ENCODE data around the gene PAPSS2. TPM values are rescaled to one million over a fixed set of nuclear protein-coding genes. Genes with fewer than 3 reads are reported as not detected.
A peak's percentile ranks its signal among the peaks of the same experiment; 100 is the strongest.
"Not testable (repeated sequence)": the region's sequence is repeated elsewhere in the genome, so short reads cannot be mapped to it uniquely, and the experiment has no call there.

The PAPSS2 gene
- total and polyA plus RNA-seq, 9 donors, result 5.8 to 14.5 (median 10.4) TPM

DNA sequence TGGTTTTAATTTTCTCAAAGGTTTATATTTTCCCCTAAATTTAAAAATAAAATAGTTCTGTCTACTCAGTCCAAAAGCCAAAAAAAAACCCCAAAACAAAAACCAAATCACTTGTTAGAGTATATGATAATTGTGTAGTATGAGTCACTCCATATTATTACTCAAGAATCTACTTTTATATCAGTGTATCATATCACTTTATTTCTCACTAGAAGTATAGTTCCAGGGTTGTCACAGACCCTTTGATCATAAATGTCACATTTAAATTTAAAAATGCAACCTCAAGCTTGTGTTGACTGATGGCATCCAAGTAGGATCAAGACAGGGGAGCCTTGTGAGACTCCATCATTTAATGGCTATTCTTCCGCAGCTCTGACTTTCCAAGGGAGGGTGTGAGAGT is 61.0 kb downstream of the PAPSS2 start:
- Histone ChIP-seq H3K4me1 (ENCODE audit: control insufficient read depth, insufficient read depth, low read length) (peaks cover 2% of the 10 kb centered on the region), H3K9me3 (replicated peaks; ENCODE audit: control insufficient read depth, low read depth, low read length) (no peaks in the 10 kb centered on the region), H3K27me3 (ENCODE audit: control insufficient read depth, insufficient read depth, low read length) (no peaks in the 10 kb centered on the region), H3K27ac (ENCODE audit: low read length) (no peak overlapping the region), H3K36me3 (ENCODE audit: control insufficient read depth, insufficient read depth, low read length) (peaks cover 3% of the 10 kb centered on the region), H3K4me3 (ENCODE audit: low read length) (no peak overlapping the region)
- no CpG with 5 or more reads among the region's 1 CpG for WGBS (ENCODE audit: insufficient coverage)
- DNase-seq, result no peak

DNA sequence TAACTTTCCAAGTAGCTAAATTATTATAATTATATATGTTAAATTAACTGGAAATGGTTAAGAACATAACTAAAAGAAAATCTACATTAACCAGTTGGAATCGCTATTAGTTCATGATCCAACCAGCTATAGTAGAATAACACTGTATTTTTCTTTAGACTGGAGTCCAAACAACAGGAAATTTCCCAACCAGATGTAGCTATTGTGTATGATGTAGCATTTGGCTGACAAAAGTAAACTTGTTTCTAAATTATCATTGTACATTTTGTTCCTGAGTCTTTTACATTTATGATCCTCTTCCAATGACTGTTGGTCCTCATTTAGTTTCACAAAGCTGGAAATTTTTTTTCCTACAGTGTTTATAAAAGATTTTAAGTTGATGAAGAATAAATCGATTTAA is 62.1 kb downstream of the PAPSS2 start:
- Histone ChIP-seq H3K27me3 (ENCODE audit: control insufficient read depth, insufficient read depth, low read length) (no peaks in the 10 kb centered on the region), H3K36me3 (ENCODE audit: control insufficient read depth, insufficient read depth, low read length) (peaks cover 3% of the 10 kb centered on the region), H3K4me3 (ENCODE audit: low read length) (no peak overlapping the region), H3K4me1 (ENCODE audit: control insufficient read depth, insufficient read depth, low read length) (no peaks in the 10 kb centered on the region), H3K9me3 (replicated peaks; ENCODE audit: control insufficient read depth, low read depth, low read length) (no peaks in the 10 kb centered on the region), H3K27ac (ENCODE audit: low read length) (no peak overlapping the region)
- DNase-seq, result no peak
- WGBS (ENCODE audit: insufficient coverage), result no CpG with 5 or more reads among the region's 2 CpGs

DNA sequence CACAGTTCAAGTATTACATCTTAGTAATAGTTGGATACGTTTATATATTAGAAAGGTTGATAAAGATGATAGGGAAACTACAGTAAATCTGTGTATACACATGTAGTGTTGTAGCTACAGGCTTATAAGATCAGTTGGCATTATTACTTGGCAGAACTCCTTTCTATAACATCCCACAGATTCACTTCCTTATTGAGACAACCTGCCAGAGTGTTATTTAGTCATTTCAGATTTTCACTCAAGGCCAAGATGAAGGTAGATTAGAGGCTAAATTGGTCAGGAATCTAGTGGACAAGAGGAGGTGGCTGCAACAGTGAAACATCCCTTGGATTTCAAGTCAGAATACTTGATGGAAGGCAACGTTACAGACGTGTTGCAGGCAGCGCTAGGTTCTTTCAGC is 63.0 kb downstream of the PAPSS2 start:
- H3K9me3 ChIP-seq (replicated peaks; ENCODE audit: control insufficient read depth, low read depth, low read length), result no peaks in the 10 kb centered on the region
- 60% methylated on average over 3 of the region's 4 CpGs for WGBS (ENCODE audit: insufficient coverage)
- no peaks in the 10 kb centered on the region for H3K4me1 ChIP-seq (ENCODE audit: control insufficient read depth, insufficient read depth, low read length)
- H3K4me3 ChIP-seq (ENCODE audit: low read length), result no peak overlapping the region
- no peaks in the 10 kb centered on the region for H3K27me3 ChIP-seq (ENCODE audit: control insufficient read depth, insufficient read depth, low read length)
- H3K27ac ChIP-seq (ENCODE audit: low read length), result no peak overlapping the region
- no peak for DNase-seq
- no peaks in the 10 kb centered on the region for H3K36me3 ChIP-seq (ENCODE audit: control insufficient read depth, insufficient read depth, low read length)

DNA sequence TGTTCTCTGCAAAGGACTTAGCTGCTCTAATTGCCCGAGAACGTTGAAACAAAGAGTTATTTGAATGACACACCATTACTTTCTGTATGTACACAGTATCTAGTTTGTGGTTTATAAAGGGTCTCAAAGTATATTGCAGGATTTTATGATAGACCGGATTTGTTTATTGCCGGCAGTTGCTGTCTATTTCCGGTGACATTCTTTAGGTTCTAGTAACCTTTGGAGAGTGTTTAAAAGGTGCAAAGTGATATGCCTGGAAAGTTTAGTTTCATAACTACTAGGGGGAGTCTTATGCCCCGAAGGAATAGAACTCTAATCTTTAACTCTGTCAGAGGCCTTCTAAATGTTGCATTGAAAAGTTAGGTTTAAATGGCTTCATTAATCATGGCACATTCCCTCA is 63.8 kb downstream of the PAPSS2 start:
- no CpG with 5 or more reads among the region's 6 CpGs for WGBS (ENCODE audit: insufficient coverage)
- Histone ChIP-seq H3K27me3 (ENCODE audit: control insufficient read depth, insufficient read depth, low read length) (no peaks in the 10 kb centered on the region), H3K36me3 (ENCODE audit: control insufficient read depth, insufficient read depth, low read length) (no peaks in the 10 kb centered on the region), H3K4me3 (ENCODE audit: low read length) (no peak overlapping the region), H3K4me1 (ENCODE audit: control insufficient read depth, insufficient read depth, low read length) (no peaks in the 10 kb centered on the region), H3K9me3 (replicated peaks; ENCODE audit: control insufficient read depth, low read depth, low read length) (no peaks in the 10 kb centered on the region), H3K27ac (ENCODE audit: low read length) (no peak overlapping the region)
- no peak for DNase-seq

DNA sequence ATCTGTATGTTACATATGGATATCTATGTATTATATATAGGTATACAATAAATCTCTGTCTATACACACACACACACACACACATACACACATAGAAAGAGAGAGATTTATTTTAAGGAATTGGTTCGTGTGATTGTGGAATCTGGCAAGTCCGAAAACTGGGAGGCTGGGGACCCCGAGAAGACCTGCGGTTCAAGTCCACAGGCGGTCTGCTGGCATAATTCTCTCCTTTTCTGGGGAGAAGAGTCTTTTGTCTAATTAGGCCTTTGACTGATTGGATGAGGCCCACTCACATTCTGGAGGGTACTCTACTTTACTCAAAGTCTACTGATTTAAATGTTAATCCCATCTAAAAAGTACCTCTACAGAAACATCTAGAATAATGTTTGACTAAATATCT is 65.1 kb downstream of the PAPSS2 start:
- Histone ChIP-seq H3K9me3 (replicated peaks; ENCODE audit: control insufficient read depth, low read depth, low read length) (no peaks in the 10 kb centered on the region), H3K27me3 (ENCODE audit: control insufficient read depth, insufficient read depth, low read length) (no peaks in the 10 kb centered on the region), H3K4me1 (ENCODE audit: control insufficient read depth, insufficient read depth, low read length) (no peaks in the 10 kb centered on the region), H3K4me3 (ENCODE audit: low read length) (no peak overlapping the region), H3K27ac (ENCODE audit: low read length) (no peak overlapping the region), H3K36me3 (ENCODE audit: control insufficient read depth, insufficient read depth, low read length) (no peaks in the 10 kb centered on the region)
- DNase-seq, result no peak
- no CpG with 5 or more reads among the region's 5 CpGs for WGBS (ENCODE audit: insufficient coverage)

DNA sequence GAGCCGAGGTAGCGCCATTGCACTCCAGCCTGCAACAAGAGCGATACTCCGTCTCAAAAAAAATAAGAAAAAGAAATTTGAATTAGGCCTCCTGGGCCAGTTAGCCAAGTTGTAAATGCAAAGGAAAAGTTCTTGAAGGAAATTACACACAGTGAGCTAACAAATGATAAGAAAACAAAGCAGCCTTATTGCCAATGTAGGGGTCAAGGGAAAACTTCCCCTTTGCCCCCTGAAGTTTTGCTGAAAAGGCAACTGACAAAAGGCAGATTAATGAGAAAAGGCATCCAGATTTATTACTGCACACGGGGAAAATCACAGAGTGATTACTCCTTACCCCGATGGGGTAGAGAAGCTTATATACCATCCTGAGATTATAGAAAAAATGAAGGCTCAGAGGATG is 70.3 kb downstream of the PAPSS2 start:
- Histone ChIP-seq H3K4me3 (ENCODE audit: low read length) (no peak overlapping the region), H3K36me3 (ENCODE audit: control insufficient read depth, insufficient read depth, low read length) (no peaks in the 10 kb centered on the region), H3K27me3 (ENCODE audit: control insufficient read depth, insufficient read depth, low read length) (no peaks in the 10 kb centered on the region), H3K27ac (ENCODE audit: low read length) (no peak overlapping the region), H3K4me1 (ENCODE audit: control insufficient read depth, insufficient read depth, low read length) (peaks cover 4% of the 10 kb centered on the region), H3K9me3 (replicated peaks; ENCODE audit: control insufficient read depth, low read depth, low read length) (no peaks in the 10 kb centered on the region)
- WGBS (ENCODE audit: insufficient coverage), result 85% methylated on average over 3 of the region's 6 CpGs
- DNase-seq, result no peak

DNA sequence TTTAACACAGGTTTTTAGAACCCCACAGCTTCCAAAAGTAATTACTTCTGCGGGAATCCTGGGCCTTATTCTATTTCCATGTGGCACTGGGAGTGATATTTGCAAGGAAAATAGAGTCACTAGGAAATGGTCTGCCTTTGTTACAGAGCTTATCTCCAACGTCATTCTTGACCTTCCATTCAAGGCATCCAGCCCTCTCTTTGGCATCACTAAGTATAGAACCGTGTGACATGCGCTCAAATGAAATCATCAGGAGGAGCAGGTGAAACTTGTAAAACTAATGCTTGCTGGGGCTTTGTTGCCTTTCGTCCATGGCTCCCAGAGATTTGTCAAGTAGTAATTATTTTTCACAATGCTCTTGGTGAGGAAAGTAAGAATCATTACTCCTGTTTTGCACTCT is 73.4 kb downstream of the PAPSS2 start:
- H3K27me3 ChIP-seq (ENCODE audit: control insufficient read depth, insufficient read depth, low read length), result no peaks in the 10 kb centered on the region
- no peak overlapping the region for H3K4me3 ChIP-seq (ENCODE audit: low read length)
- DNase-seq, result no peak
- H3K9me3 ChIP-seq (replicated peaks; ENCODE audit: control insufficient read depth, low read depth, low read length), result no peaks in the 10 kb centered on the region
- WGBS (ENCODE audit: insufficient coverage), result 50% methylated on average over 2 of the region's 5 CpGs
- no peaks in the 10 kb centered on the region for H3K36me3 ChIP-seq (ENCODE audit: control insufficient read depth, insufficient read depth, low read length)
- H3K27ac ChIP-seq (ENCODE audit: low read length), result no peak overlapping the region
- peaks cover 6% of the 10 kb centered on the region for H3K4me1 ChIP-seq (ENCODE audit: control insufficient read depth, insufficient read depth, low read length)

DNA sequence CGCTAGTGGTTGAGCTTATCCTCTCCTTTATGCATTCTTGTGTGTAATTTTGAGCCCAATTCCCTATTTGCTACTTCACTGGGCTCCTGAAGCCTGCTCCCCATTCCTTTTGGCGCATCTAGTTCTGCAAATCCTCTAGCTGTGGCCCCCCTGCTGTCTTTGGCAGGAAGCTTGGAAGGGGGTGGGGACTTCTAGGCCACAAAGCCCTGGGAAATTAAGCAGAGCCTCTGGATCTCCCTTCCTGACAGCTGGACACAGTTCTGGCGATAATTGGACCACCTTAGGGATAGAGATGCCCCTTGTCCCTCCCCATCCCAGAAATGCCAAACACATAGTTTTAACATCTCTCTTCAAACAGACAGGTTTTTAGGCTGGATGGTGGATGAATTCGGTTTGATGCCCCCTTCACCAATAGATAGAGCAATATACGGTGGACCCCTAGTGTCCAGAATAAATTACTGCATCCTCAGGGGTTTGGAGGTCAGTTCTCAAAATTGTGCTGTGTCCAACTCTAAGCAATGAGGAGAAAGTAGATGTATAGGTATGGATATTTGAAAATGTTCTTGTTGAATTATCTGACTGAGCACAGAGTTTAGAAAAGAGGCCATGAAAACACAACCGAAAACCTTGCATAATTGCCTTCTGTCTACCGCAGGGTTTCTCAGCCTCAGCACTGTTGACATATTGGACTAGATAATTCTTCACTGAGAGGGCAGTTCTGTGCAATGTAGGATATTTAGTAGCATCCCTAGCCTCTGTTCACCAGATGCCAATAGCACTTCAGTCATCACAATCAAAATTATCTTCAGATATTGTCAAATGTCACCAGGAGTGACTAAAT is 75.5 kb downstream of the PAPSS2 start:
- DNase-seq, result peak; percentile 75
- Histone ChIP-seq H3K27ac (ENCODE audit: low read length) (no peak overlapping the region), H3K27me3 (ENCODE audit: control insufficient read depth, insufficient read depth, low read length) (no peaks in the 10 kb centered on the region), H3K9me3 (replicated peaks; ENCODE audit: control insufficient read depth, low read depth, low read length) (no peaks in the 10 kb centered on the region), H3K36me3 (ENCODE audit: control insufficient read depth, insufficient read depth, low read length) (no peaks in the 10 kb centered on the region), H3K4me1 (ENCODE audit: control insufficient read depth, insufficient read depth, low read length) (peaks cover 6% of the 10 kb centered on the region), H3K4me3 (ENCODE audit: low read length) (no peak overlapping the region)
- WGBS (ENCODE audit: insufficient coverage), result no CpG with 5 or more reads among the region's 7 CpGs

DNA sequence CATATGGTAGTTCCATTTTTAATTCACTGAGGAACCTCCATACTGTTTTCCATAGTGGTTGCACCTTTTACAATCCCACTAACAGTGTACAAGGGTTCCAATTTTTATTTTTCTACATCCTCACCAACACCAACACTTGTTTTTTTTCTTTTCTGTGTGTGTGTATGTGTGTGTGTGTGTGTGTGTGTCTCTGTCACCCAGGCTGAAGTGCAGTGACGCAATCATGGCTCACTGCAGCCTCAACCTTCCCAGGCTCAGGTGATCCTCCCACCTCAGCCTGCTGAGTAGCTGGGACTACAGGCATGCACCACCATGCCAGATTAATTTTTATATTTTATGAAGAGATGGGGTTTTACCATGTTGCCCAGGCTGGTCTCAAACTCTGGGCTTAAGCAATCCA is 78.6 kb downstream of the PAPSS2 start:
- not testable (repeated sequence) for H3K9me3 ChIP-seq (replicated peaks; ENCODE audit: control insufficient read depth, low read depth, low read length); H3K36me3 ChIP-seq (ENCODE audit: control insufficient read depth, insufficient read depth, low read length); H3K4me1 ChIP-seq (ENCODE audit: control insufficient read depth, insufficient read depth, low read length); H3K27me3 ChIP-seq (ENCODE audit: control insufficient read depth, insufficient read depth, low read length); DNase-seq; H3K4me3 ChIP-seq (ENCODE audit: low read length); H3K27ac ChIP-seq (ENCODE audit: low read length)
- no CpG with 5 or more reads among the region's 1 CpG for WGBS (ENCODE audit: insufficient coverage)

DNA sequence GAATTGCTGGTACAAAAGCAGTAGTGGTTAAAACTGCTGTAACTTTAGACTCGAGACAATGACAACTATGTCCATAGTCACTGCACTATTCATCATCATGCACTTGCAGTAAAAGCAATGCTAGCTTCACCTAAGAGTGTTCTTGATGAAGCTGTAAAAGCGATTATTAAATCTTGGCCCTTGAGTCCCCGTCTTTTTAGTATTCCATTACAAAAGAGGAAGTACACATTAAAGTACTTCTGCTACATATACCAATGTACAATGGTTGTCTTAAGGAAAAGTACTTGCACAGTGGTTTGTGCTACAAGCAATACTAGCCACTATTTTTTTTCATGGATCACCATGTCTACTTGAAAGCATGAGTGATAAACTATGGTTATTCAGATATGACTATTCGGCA is 80.0 kb downstream of the PAPSS2 start:
- Histone ChIP-seq H3K4me1 (ENCODE audit: control insufficient read depth, insufficient read depth, low read length) (peaks cover 5% of the 10 kb centered on the region), H3K36me3 (ENCODE audit: control insufficient read depth, insufficient read depth, low read length) (no peaks in the 10 kb centered on the region), H3K9me3 (replicated peaks; ENCODE audit: control insufficient read depth, low read depth, low read length) (no peaks in the 10 kb centered on the region), H3K27ac (ENCODE audit: low read length) (no peak overlapping the region), H3K27me3 (ENCODE audit: control insufficient read depth, insufficient read depth, low read length) (no peaks in the 10 kb centered on the region), H3K4me3 (ENCODE audit: low read length) (no peak overlapping the region)
- WGBS (ENCODE audit: insufficient coverage), result no CpG with 5 or more reads among the region's 4 CpGs
- peak; percentile 19 for DNase-seq

DNA sequence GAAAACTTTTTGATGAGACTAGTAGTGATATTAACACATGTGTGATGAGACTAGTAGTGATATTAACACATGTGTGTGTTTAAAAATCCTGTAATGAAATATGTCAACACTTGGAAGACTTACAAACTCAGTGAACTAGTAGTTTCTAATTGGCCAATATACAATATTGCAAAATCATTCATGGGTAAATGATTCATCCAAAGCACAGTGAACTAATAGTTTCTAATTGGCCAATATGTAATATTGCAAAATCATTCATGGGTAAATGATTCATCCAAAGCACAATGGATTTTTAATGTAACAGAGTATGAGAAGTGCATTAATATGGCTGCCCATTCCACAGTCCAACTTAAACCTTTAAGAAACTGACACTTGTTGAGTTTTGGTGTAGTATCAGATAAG is 80.6 kb downstream of the PAPSS2 start:
- Histone ChIP-seq H3K27ac (ENCODE audit: low read length) (no peak overlapping the region), H3K4me3 (ENCODE audit: low read length) (no peak overlapping the region), H3K36me3 (ENCODE audit: control insufficient read depth, insufficient read depth, low read length) (no peaks in the 10 kb centered on the region), H3K27me3 (ENCODE audit: control insufficient read depth, insufficient read depth, low read length) (no peaks in the 10 kb centered on the region), H3K4me1 (ENCODE audit: control insufficient read depth, insufficient read depth, low read length) (no peaks in the 10 kb centered on the region), H3K9me3 (replicated peaks; ENCODE audit: control insufficient read depth, low read depth, low read length) (no peaks in the 10 kb centered on the region)
- DNase-seq, result no peak

Measured in muscle of leg (tissue), 11 donors.